Stomach smooth muscle (tissue), 2 donors: ENCODE results near the gene FGD3.
A peak's percentile ranks its signal among the peaks of the same experiment; 100 is the strongest.

ENCODE experiments used
- H3K27ac ChIP-seq: one replicate; pipeline ENCODE4 v1.7.0; 2013; ENCODE audit warnings: mild to moderate bottlenecking, low read length, inconsistent platforms
- H3K27me3 ChIP-seq, 2 donors: one replicate each; pipeline ENCODE4 v1.7.0; 2013; ENCODE audit warnings: low read length in 2 of 2; ENCODE audit not compliant: insufficient read depth in 2 of 2, control insufficient read depth in 1 of 2
- H3K36me3 ChIP-seq, 2 donors: one replicate each; pipeline ENCODE4 v1.7.0; 2013; ENCODE audit warnings: low read length in 2 of 2; ENCODE audit not compliant: control insufficient read depth in 2 of 2, insufficient read depth in 2 of 2
- H3K4me1 ChIP-seq: one replicate; pipeline ENCODE4 v1.7.0; 2013; ENCODE audit warnings: low read length; ENCODE audit not compliant: control insufficient read depth, insufficient read depth
- H3K4me3 ChIP-seq, 2 donors: one replicate each; pipeline ENCODE4 v1.7.0; 2013; ENCODE audit warnings: low read length in 2 of 2
- H3K9ac ChIP-seq, 2 donors: one replicate each; pipeline ENCODE4 v1.7.0; 2013; ENCODE audit warnings: low read length in 2 of 2, mild to moderate bottlenecking in 1 of 2
- H3K9me3 ChIP-seq, 2 donors: one replicate each; pipeline ENCODE4 v1.7.0; 2013; ENCODE audit warnings: low read length in 2 of 2; ENCODE audit not compliant: control insufficient read depth in 2 of 2
- donor health status: healthy.
- donor health status: Pancreatic carcinoma.

The FGD3 gene

DNA sequence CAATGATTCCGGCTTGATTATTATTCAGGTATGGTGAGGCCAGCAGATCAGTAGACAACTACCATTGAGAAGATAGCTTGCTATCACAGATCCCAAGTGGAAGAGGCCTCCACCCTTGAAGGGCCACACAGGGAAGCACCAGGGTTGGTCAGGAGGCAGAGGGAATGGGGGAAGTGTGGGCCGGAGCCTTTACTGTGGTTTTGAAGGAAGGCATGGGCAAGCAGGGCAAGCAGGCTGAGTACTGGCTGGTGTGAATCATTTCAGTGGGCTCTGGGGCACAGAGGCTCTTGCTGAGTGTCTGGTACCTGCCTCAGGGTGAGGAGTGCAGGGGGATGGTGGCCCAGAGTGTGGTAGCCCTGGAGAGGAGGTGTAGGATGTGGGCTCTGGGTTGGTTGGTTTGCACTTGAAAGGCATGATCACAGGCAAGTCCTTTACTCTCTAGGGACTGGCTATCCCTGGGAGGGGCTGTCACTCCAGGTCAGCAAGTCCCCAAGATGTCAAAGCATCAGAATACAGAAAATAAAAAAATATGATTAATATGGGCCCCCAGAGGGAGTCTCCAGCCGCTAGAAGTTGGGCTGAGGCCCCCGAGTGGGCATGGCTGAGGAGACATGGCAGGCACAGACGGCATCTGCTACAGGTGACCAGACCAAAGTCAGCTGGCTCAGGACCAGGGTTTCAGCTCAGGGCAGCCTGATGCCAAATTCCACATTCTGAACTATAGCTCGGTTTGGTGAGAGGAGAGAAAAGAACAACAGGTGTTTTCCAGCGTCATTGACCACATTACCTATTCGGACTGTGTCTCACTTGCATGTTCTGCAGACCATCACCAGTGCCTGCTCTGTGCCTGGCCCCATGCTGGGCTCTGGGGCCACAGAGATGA, 101.5 kb downstream of the FGD3 start:
- H3K4me3 ChIP-seq = no peak overlapping the region

GRCh38 chr9:93049491-93049890, 102.2 kb downstream of the FGD3 start:
- H3K4me3 ChIP-seq = no peak overlapping the region
- no peaks in the 10 kb centered on the region for H3K9me3 ChIP-seq
- H3K27ac ChIP-seq = no peak overlapping the region
- no peaks in the 10 kb centered on the region for H3K27me3 ChIP-seq
- H3K4me1 ChIP-seq = peaks cover 8% of the 10 kb centered on the region
- H3K36me3 ChIP-seq = no peaks in the 10 kb centered on the region
- H3K9ac ChIP-seq = no peak overlapping the region

More for the DNA sequence above, 101.5 kb downstream of the FGD3 start:
- H3K9me3 ChIP-seq = no peaks in the 10 kb centered on the region
- no peak overlapping the region for H3K27ac ChIP-seq
- peaks cover 8% of the 10 kb centered on the region for H3K4me1 ChIP-seq
- no peak overlapping the region for H3K9ac ChIP-seq
- H3K27me3 ChIP-seq = no peaks in the 10 kb centered on the region
- no peaks in the 10 kb centered on the region for H3K36me3 ChIP-seq

- Histone ChIP-seq H3K9me3 (no peaks in the 10 kb centered on the region), H3K27ac (no peak overlapping the region), H3K27me3 (no peaks in the 10 kb centered on the region), H3K4me3 (no peak overlapping the region), H3K36me3 (no peaks in the 10 kb centered on the region), H3K9ac (no peak overlapping the region), H3K4me1 (peaks cover 8% of the 10 kb centered on the region)
Observed at GRCh38 chr9:93050231-93050630, 102.9 kb downstream of the FGD3 start.

- H3K36me3 ChIP-seq = no peaks in the 10 kb centered on the region
- peaks cover 8% of the 10 kb centered on the region for H3K4me1 ChIP-seq
- H3K9ac ChIP-seq = no peak overlapping the region
- H3K4me3 ChIP-seq = no peak overlapping the region
- no peaks in the 10 kb centered on the region for H3K27me3 ChIP-seq
- H3K9me3 ChIP-seq = no peaks in the 10 kb centered on the region
- H3K27ac ChIP-seq = peak overlapping the region; percentile 37
Observed at GRCh38 chr9:93051680-93052089, 104.4 kb downstream of the FGD3 start.

DNA sequence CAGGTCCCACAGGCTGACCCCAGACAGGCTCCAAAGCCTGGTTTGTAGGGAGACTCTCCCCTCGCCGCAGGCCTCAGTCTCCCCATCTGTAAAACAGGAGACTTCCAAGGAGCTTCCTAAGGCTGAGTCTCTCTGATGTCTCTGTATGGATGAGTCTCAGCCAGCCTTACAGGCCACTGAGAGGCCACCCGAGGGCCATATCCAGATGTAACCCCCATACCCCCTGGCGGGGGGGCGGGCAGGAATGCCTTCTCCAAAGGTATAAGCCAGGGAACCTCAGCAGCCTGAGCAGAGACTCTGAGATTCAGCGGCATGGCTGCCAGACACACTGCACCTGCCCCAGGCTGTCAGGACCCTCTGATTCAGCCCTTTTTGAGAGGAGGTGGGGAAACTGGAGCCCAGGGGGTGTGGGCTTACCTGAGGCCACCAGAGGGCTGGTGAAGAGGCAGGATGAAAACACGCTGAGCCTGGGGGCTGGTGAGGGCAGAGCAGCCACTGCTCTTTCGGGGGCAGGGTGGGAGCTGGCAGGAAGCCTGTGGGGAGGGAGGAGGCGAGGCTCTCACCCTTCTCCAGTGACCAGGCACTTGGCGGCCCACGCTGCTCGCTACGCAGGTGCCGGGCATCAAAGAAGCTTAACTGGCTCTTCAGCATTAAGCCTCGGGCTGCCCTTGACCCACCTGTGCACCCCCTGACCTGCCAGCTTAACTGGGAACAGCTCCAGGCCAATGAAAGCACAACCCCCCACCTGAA, 105.6 kb downstream of the FGD3 start:
- Histone ChIP-seq H3K9ac (no peak overlapping the region), H3K4me1 (peaks cover 10% of the 10 kb centered on the region), H3K27me3 (no peaks in the 10 kb centered on the region), H3K27ac (no peak overlapping the region), H3K36me3 (no peaks in the 10 kb centered on the region), H3K9me3 (no peaks in the 10 kb centered on the region), H3K4me3 (no peak overlapping the region)

DNA sequence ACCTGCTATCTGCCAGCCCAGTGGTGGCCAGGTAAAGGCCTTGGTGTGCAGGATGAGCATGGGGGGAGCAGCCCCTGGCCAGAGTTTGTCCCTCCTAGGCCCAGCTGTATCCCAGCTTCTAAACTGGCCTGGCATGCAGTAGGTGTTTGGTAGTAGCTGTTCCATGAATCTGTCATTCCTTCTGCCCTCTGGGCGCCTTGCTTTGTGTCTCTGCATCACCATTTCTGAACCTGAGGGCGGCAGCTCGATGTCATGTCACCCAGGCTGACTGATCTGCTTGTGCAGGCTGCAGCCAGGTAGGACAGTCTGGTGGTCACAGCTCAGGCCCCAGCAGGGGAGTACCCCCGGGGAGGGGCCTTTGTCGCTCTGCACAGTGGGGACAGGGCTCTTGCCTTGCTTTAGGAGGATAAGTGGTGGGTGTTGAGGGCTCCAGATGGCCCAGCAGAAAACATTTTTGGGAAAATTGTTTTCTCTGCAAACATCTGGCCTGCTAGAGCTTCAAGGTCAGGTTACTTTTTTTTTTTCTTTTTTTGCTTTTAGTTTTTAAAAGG, 106.5 kb downstream of the FGD3 start:
- Histone ChIP-seq H3K4me1 (peaks cover 15% of the 10 kb centered on the region), H3K9me3 (no peaks in the 10 kb centered on the region), H3K36me3 (no peaks in the 10 kb centered on the region), H3K4me3 (no peak overlapping the region), H3K27ac (no peak overlapping the region), H3K27me3 (peaks cover 0 to 5% of the 10 kb centered on the region in 2 donors), H3K9ac (no peak overlapping the region)

- Histone ChIP-seq H3K4me1 (peaks cover 15% of the 10 kb centered on the region), H3K4me3 (no peak overlapping the region), H3K9ac (no peak overlapping the region), H3K36me3 (no peaks in the 10 kb centered on the region), H3K9me3 (no peaks in the 10 kb centered on the region), H3K27me3 (peaks cover 0 to 5% of the 10 kb centered on the region in 2 donors), H3K27ac (no peak overlapping the region)
Observed at GRCh38 chr9:93054758-93055704, 107.7 kb downstream of the FGD3 start.

DNA sequence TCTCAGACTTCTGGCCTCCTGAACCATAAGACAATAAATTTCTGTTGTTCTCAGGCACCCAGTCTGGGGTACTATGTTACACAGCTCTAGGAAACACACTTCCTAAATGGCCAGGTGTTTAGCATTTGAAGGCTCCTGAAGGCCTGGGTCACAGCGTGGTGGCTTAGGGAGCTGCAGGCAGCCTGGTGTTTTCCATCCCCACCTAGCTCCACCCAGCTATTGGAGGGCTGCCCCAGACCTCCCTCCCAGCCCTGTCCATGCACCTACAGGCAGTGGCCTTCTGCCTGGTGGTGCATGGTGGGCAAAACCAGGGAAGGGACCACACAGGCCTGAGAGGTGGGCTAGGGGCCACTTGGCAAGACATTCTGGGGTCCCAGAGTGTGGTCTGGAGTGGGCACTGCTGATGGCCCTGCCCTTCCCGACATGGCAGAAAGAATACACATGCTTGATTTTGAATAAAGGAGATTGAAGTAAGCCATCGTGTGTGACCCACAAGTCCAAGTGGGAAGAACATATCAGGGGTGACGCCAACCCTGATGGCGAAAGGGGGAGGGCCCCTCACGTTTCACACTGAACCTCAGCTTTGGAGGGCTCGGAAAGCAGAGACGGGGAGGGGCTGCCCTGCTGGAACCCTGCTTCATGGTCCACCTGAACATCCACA, 109.8 kb downstream of the FGD3 start:
- H3K9me3 ChIP-seq = no peaks in the 10 kb centered on the region
- H3K27ac ChIP-seq = no peak overlapping the region
- peaks cover 12% of the 10 kb centered on the region for H3K4me1 ChIP-seq
- no peak overlapping the region for H3K4me3 ChIP-seq
- no peak overlapping the region for H3K9ac ChIP-seq
- peaks cover 2 to 5% of the 10 kb centered on the region in 2 donors for H3K27me3 ChIP-seq
- H3K36me3 ChIP-seq = no peaks in the 10 kb centered on the region

DNA sequence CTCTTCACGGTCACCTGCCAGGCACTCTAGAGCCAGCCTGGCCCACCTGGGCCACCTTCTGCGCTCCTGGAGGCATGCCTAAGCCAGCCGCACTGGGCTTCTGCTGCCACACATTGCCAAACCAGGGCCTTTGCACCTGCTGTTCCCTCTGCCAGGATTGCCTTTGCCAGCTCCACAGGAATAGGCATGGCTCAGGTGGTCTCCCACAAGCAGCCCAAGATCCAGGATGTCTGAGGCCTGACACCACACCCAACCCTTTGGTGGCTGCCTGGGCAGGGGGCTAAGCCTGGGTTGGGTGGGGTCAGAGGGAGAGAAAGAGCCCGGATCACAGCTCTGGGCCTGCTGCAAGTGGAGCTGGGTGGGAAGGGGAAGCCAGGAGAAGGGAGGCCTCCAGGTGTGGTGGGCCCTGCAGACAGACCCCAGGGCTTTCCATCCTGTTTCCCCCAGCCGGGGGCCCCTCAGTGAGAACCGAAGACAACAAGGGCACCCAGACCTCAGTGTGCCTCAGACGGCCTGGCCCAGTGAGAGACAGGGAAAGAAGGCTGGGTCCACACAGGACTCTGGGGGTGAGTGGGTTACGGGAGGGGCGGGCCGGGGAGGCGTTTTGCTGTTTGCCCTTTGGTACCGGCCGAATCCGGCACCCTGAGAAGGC, 110.5 kb downstream of the FGD3 start:
- Histone ChIP-seq H3K4me3 (peak overlapping the region in 1 of 2 donors; percentile 60), H3K9ac (no peak overlapping the region), H3K36me3 (no peaks in the 10 kb centered on the region), H3K27ac (no peak overlapping the region), H3K9me3 (no peaks in the 10 kb centered on the region), H3K4me1 (peaks cover 10% of the 10 kb centered on the region), H3K27me3 (peaks cover 5 to 6% of the 10 kb centered on the region in 2 donors)
